Ovary (tissue), 9 donors: ENCODE measurements around the gene BTBD18. TPM values are rescaled to one million over a fixed set of nuclear protein-coding genes. Genes with fewer than 3 reads are reported as not detected.

ENCODE experiments used
- DNase-seq, 5 donors: peaks; one replicate each; pipeline ENCODE4 v3.0.0-alpha.2; 2019 to 2020
- H3K27ac ChIP-seq, 2 donors: fragments of 200-600 bp; one replicate each; pipeline versions ENCODE4 v1.5.1 to v1.8.0; 2019 to 2022
- H3K27me3 ChIP-seq: fragments of 200-600 bp; one replicate; pipeline ENCODE4 v1.8.0; 2022
- H3K36me3 ChIP-seq: fragments of 200-600 bp; sonication (generic); one replicate; pipeline ENCODE4 v1.5.1; 2019
- H3K4me1 ChIP-seq: one replicate; pipeline ENCODE4 v1.8.1; 2013; ENCODE audit warnings: mild to moderate bottlenecking, moderate library complexity; ENCODE audit not compliant: insufficient read depth
- H3K4me3 ChIP-seq: fragments of 200-600 bp; sonication (generic); one replicate; pipeline ENCODE4 v1.5.1; 2017
- H3K9me3 ChIP-seq, 2 donors: fragments of 200-600 bp in 1 of 2; sonication (generic) in 1 of 2; one replicate each; pipeline versions ENCODE4 v1.5.1 to v1.8.1; 2013 to 2019; ENCODE audit warnings: mild to moderate bottlenecking in 1 of 2, moderate library complexity in 1 of 2
- CTCF ChIP-seq, 3 donors: fragments of 450-650 bp in 2 of 3; fragments of 200-600 bp in 1 of 3; IDR thresholded peaks; one replicate each; pipeline versions ENCODE4 v1.5.1 to v1.8.0; 2016 to 2022; ENCODE audit warnings: antibody characterized with exemption in 3 of 3, mild to moderate bottlenecking in 1 of 3
- EP300 ChIP-seq: sonication (generic); formaldehyde crosslinking; IDR thresholded peaks from one replicate; pipeline ENCODE4 v1.6.1; 2017; ENCODE audit warnings: antibody characterized with exemption
- POLR2A ChIP-seq: fragments of 450-650 bp; IDR thresholded peaks from one replicate; pipeline ENCODE4 v1.6.1; 2017; ENCODE audit warnings: antibody characterized with exemption, mild to moderate bottlenecking, moderate library complexity
- WGBS, 3 donors: extraction: QIAGEN DNeasy Blood & Tissue Kit in 1 of 3; methylation state at CpG; one replicate each; pipeline versions ENCODE4 v1.1.5 to v1.1.7; 2013 to 2017; 5-methylcytosine and 5-hydroxymethylcytosine counted together
- intact Hi-C, 4 donors: fragments of 100-400 bp; cut with DNase I; formaldehyde crosslinking; loops; one replicate each; pipeline versions ENCODE4 v1.11.0 to v1.15.1; 2022 to 2023
- polyA plus RNA-seq, 2 donors: library from polyadenylated mRNA; stranded (reverse); fragments of 200-250 nt in 1 of 2; fragments of 350-450 nt in 1 of 2; fragmentation: Illumina TruSeq in 1 of 2; extraction: RNeasy Lipid Tissue Mini Kit (QIAGEN cat#74804) in 1 of 2; gene quantifications; one replicate each; pipeline ENCODE4 v1.2.3, GENCODE V29; 2013 to 2014
- total RNA-seq, 7 donors: library from RNA; depleted of rRNA in 2 of 7; stranded (reverse); fragments of >200 nt in 2 of 7; fragmentation: NEBNext Ultra II Directional in 3 of 7; extraction: Animal tissue kit (Norgen Biotek cat#: 25700) in 3 of 7; gene quantifications; one replicate each; pipeline versions ENCODE4 v1.1.0 to v1.2.4, GENCODE V29; 2016 to 2023
- donor health status: DM: no; HTN: no; CAD: no; lungs with moderate emphysema.
- donor health status: DM: no; HTN: no; CAD: no.
- donor health status: Bipolar disorder and iron deficiency.
- donor health status: DM: yes; HTN: yes; CAD: no.
- donor health status: DM: no; HTN: no; CAD: no.
- donor health status: DM: yes; HTN: yes; CAD: no.

BTBD18 gene
- total and polyA plus RNA-seq, 9 donors, result 0.02 TPM; not detected in 8

GRCh38 chr11:57762235-57762861 lies 10.7 kb upstream of the BTBD18 start:
- Histone ChIP-seq H3K27ac (peak overlapping the region; percentile 60 to 92), H3K9me3 (no peaks in the 10 kb centered on the region), H3K36me3 (no peaks in the 10 kb centered on the region), H3K27me3 (no peaks in the 10 kb centered on the region), H3K4me1 (peaks cover 8% of the 10 kb centered on the region), H3K4me3 (peak overlapping the region; percentile 60)
- DNase-seq, result no peak
- TF ChIP-seq POLR2A (no peak), EP300 (no peak), CTCF (IDR thresholded peaks at IDR 0.05) (no peak)
- 0 to 2% (median 0%) methylated on average over 9 of the region's 9 CpGs for WGBS, 3 donors
- intact Hi-C loops, result loop anchor here in 2 of 4 donors (1.0 to 5.0 kb wide), 3 partner anchors 40 to 95 kb away; partner anchors contain the start of gene ZDHHC5 (in 1 of the 2)

- Histone ChIP-seq H3K27ac (peak within 1 kb of the TSS; percentile 79 to 92), H3K4me3 (peak within 1 kb of the TSS; percentile 60), H3K4me1 (peaks cover 8% of the 10 kb centered on the region), H3K36me3 (no peaks in the 10 kb centered on the region), H3K9me3 (no peaks in the 10 kb centered on the region), H3K27me3 (no peaks in the 10 kb centered on the region)
- intact Hi-C loops, result loop anchor here in 2 of 4 donors (1.0 to 5.0 kb wide), 3 partner anchors 41 to 94 kb away; partner anchors contain the start of gene ZDHHC5 (in 1 of the 2)
- TF ChIP-seq EP300, result no peak
- no peak for TF ChIP-seq CTCF (IDR thresholded peaks at IDR 0.05)
- peak; percentile 71 for TF ChIP-seq POLR2A
- WGBS, 3 donors, result 2% methylated on average over 13 of the region's 13 CpGs
- DNase-seq, result peak; percentile 84 to 94 (median 88)
Measured at GRCh38 chr11:57761301-57762234, 9.9 kb upstream of the BTBD18 start, which contains the start of gene CTNND1. CTNND1 (plus strand) TSS chr11:57761802; CDS start chr11:57791479, 29,677 bp downstream.

- WGBS, 3 donors, result 47 to 76% (median 49%) methylated on average over 3 of the region's 3 CpGs
- Histone ChIP-seq H3K4me3 (no peak overlapping the region), H3K4me1 (no peaks in the 10 kb centered on the region), H3K27ac (no peak overlapping the region), H3K36me3 (no peaks in the 10 kb centered on the region), H3K9me3 (no peaks in the 10 kb centered on the region), H3K27me3 (no peaks in the 10 kb centered on the region)
- no peak for DNase-seq
- no peak for TF ChIP-seq POLR2A
- no peak for TF ChIP-seq CTCF (IDR thresholded peaks at IDR 0.05)
- no peak for TF ChIP-seq EP300
- intact Hi-C loops, result loop anchor here in 1 of 4 donors (10.0 kb wide), 1 partner anchor 47 kb away; no protein-coding TSS in a partner anchor
Measured at GRCh38 chr11:57758174-57758573, 6.6 kb upstream of the BTBD18 start.

GRCh38 chr11:57752954-57753353 lies 1.3 kb upstream of the BTBD18 start:
- Histone ChIP-seq H3K4me3 (no peak overlapping the region), H3K4me1 (no peaks in the 10 kb centered on the region), H3K27ac (no peak overlapping the region), H3K9me3 (no peaks in the 10 kb centered on the region), H3K27me3 (no peaks in the 10 kb centered on the region), H3K36me3 (no peaks in the 10 kb centered on the region)
- intact Hi-C loops, result loop anchor here in 1 of 4 donors (10.0 kb wide), 1 partner anchor 52 kb away; no protein-coding TSS in a partner anchor
- WGBS, 3 donors, result 95 to 96% (median 96%) methylated on average over 30 of the region's 30 CpGs
- no peak for DNase-seq
- TF ChIP-seq POLR2A, result no peak
- TF ChIP-seq CTCF (IDR thresholded peaks at IDR 0.05), result no peak
- TF ChIP-seq EP300, result no peak
